GM18517 (cell line): ENCODE results near the gene CSNK1D.

Experiments
- ATAC-seq: cut with Tn5 transposase; IDR thresholded peaks from one replicate; pipeline ENCODE4 v1.9.1; 2021; ENCODE audit warnings: mild to moderate bottlenecking, moderate library complexity; ENCODE audit not compliant: unreplicated experiment

Gene CSNK1D

GRCh38 chr17:82273327-82274133 lies at the start of gene CSNK1D:
Gene CSNK1D (minus strand): TSS chr17:82273700. CDS start chr17:82273381, 319 bp downstream.
- ATAC-seq: peak; percentile 63

GRCh38 chr17:82322526-82323453 lies 49.3 kb upstream of the CSNK1D start:
- ATAC-seq: no peak

- ATAC-seq: no peak
These were observed 48.5 kb upstream of the CSNK1D start for GRCh38 chr17:82321947-82322466.

GRCh38 chr17:82320956-82321927 lies 47.7 kb upstream of the CSNK1D start:
- no peak for ATAC-seq

GRCh38 chr17:82320140-82320840 lies 46.8 kb upstream of the CSNK1D start:
- ATAC-seq: no peak

GRCh38 chr17:82319619-82320062 lies 46.1 kb upstream of the CSNK1D start:
- ATAC-seq: no peak

GRCh38 chr17:82318772-82319606 lies 45.5 kb upstream of the CSNK1D start:
- ATAC-seq: no peak

- no peak for ATAC-seq
These were observed 44.6 kb upstream of the CSNK1D start for GRCh38 chr17:82318169-82318498.

GRCh38 chr17:82317394-82318168 lies 44.1 kb upstream of the CSNK1D start, which contains the start of gene CD7:
Gene CD7 (minus strand): TSS chr17:82317608. CDS start chr17:82317495, 113 bp downstream.
- ATAC-seq: no peak

GRCh38 chr17:82316651-82317393 lies 43.3 kb upstream of the CSNK1D start:
- ATAC-seq: no peak

- no peak for ATAC-seq
These were observed 42.3 kb upstream of the CSNK1D start for GRCh38 chr17:82315703-82316358.

- ATAC-seq: no peak
These were observed 41.5 kb upstream of the CSNK1D start for GRCh38 chr17:82314727-82315605.

GRCh38 chr17:82314012-82314726 lies 40.7 kb upstream of the CSNK1D start:
- no peak for ATAC-seq

GRCh38 chr17:82313195-82314011 lies 39.9 kb upstream of the CSNK1D start:
- no peak for ATAC-seq
